Esophagus squamous epithelium (tissue), 4 donors: ENCODE measurements around the gene EDEM1.

ENCODE experiments used
- CTCF ChIP-seq, 6 experiments: fragments of 450-650 bp in 4 of 6; fragments of 200-600 bp in 2 of 6; sonication (generic) in 2 of 6; IDR thresholded peaks; one replicate each; pipeline ENCODE4 v1.5.1; 2016 to 2019; ENCODE audit warnings: antibody characterized with exemption in 6 of 6, mild to moderate bottlenecking in 4 of 6, moderate library complexity in 4 of 6
- POLR2A ChIP-seq, 4 donors: fragments of 450-650 bp; IDR thresholded peaks; one replicate each; pipeline ENCODE4 v1.6.1; 2017; ENCODE audit warnings: antibody characterized with exemption in 4 of 4, mild to moderate bottlenecking in 4 of 4, moderate library complexity in 3 of 4

GRCh38 chr3:5226783-5227182 lies 39.3 kb downstream of the EDEM1 start:
- peak in 4 of 6 experiments; percentile 16 to 44 (median 18) for TF ChIP-seq CTCF (IDR thresholded peaks at IDR 0.05)
- no peak for TF ChIP-seq POLR2A (IDR thresholded peaks at IDR 0.05)
